Hematopoietic multipotent progenitor cell (in vitro differentiated cells): ENCODE data around the gene FYN. TPM values are rescaled to one million over a fixed set of nuclear protein-coding genes. Genes with fewer than 3 reads are reported as not detected.
"Not testable (repeated sequence)": the region's sequence is repeated elsewhere in the genome, so short reads cannot be mapped to it uniquely, and the experiment has no call there.

Experiments used
- DNase-seq, 3 donors: peaks; one replicate each; pipeline ENCODE4 v3.0.0-alpha.2; 2011 to 2015; ENCODE audit warnings: low read depth in 2 of 3, low spot score in 2 of 3
- total RNA-seq: library from RNA; depleted of rRNA; stranded (reverse); fragments of >200 nt; gene quantifications from one replicate; pipeline ENCODE4 v1.2.3, GENCODE V29; 2012

FYN gene
- total RNA-seq, 1 donor: 20.2 TPM

GRCh38 chr6:111689946-111690345 is 183.3 kb downstream of the FYN start:
- DNase-seq: no peak

- no peak for DNase-seq
These were observed 183.8 kb downstream of the FYN start for GRCh38 chr6:111689419-111689818.

DNA sequence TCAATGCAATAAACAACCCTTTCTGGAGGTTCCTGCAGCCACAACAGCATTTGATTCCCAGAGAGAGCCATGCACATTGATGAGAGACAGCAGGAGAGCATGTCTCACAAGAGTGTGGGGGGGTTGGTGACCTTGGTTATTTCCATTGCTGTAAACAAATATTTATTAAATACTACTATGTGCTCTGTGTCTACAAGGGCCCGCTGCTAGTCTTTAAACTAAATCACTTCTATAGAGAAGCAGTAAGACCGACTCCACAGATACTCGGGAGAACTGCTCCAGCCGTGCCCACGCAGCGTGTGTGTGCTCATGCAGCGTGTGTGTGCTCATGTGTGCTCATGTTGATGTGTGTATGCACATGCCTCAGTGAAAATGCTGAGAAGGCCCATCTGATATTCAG is 184.9 kb downstream of the FYN start:
- DNase-seq: no peak

- no peak for DNase-seq
These were observed 185.6 kb downstream of the FYN start for GRCh38 chr6:111687652-111688051.

DNA sequence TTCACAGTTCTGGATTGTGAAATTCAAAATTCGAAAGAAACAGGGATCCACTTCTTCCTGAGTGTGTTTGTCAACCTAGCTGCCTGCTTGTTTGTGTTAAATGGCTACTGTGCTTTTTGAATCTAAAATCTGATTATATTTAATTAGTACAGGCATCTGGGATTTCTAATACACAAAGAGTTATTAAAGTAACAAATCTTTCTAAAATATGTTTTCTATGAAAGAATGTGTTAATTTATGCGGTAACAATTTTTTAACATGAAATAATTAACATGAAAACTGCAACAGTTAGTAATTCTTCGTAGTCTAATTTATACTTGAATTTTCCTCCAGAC is 186.4 kb downstream of the FYN start:
- no peak for DNase-seq

DNA sequence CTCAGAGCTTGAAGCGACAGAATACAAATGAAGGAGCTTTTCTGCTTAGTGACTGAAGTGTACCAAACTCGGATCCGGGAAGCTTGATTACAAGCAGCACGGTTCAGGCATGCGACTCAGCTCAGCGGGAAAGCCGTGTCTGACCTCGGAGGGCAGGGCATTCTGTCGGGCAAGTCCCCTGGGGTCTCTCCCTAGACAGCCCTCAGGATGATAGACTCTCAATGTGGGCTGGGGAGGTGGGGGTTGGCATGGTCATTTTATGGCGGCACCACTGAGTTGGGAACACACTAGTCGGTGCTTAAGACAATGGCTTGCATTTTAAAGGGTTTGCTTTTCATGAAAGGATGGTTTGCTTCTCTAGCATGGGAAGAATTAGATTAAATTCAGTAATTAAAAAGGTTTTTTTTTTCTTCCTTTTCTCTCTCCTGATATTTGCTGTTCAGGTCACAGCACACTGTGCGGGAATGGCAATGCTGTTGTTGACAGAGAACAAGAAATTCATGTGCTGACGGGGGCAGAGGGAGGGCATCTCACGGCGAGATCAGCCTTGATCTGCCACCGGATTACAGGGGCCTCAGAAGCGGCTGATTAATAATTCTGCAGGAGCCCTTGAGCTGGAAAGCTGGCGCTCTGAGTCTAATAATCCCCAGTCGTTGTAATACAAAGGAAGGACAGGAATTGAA is 186.9 kb downstream of the FYN start:
- no peak for DNase-seq

DNA sequence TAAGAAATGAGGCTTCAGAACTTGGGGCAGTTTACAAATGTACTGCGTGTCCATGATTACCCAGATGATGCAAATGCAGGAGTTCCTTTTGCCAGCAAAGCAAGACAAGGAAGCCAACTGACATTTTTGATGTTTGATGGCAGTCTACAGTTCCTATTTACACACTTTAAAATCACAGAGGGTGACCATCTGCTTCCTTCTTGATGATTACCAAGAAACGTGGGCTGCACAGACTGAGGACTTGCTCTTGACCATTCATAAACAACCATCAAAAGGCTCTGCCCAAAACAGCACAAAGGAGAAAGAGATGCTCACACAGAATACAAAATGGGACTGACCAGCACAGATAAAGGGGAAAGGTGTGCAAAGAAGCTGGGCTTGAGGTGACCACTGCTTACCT is 187.7 kb downstream of the FYN start:
- no peak for DNase-seq

- no peak for DNase-seq
These were observed 188.2 kb downstream of the FYN start for GRCh38 chr6:111685058-111685457.

- no peak for DNase-seq
These were observed 189.4 kb downstream of the FYN start for GRCh38 chr6:111683749-111684267.

- DNase-seq: no peak
These were observed 190.1 kb downstream of the FYN start for GRCh38 chr6:111683157-111683556.

DNA sequence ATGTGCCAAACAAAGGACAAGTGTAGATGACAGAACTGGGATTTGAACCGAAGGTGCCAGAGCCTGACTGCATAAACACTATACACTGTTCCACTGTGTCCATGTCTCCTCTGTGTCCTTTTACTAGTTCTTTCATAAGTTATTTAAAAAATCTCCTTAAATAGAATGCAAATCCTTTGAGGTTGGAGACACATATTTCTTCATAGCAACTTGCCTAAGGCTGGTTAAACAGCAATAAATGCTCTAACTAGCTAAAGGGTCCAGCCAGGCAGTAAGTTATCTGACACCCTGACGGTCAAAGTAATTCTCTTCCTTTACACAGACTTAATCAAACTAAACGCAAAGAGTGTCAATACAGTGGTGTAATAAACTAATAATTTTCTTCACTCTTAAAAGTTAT is 191.4 kb downstream of the FYN start:
- DNase-seq: no peak

GRCh38 chr6:111680811-111681609 is 192.2 kb downstream of the FYN start:
- DNase-seq: not testable (repeated sequence)

GRCh38 chr6:111680015-111680712 is 193.1 kb downstream of the FYN start:
- DNase-seq: no peak

- DNase-seq: no peak
These were observed 194.0 kb downstream of the FYN start for GRCh38 chr6:111679126-111679858.

DNA sequence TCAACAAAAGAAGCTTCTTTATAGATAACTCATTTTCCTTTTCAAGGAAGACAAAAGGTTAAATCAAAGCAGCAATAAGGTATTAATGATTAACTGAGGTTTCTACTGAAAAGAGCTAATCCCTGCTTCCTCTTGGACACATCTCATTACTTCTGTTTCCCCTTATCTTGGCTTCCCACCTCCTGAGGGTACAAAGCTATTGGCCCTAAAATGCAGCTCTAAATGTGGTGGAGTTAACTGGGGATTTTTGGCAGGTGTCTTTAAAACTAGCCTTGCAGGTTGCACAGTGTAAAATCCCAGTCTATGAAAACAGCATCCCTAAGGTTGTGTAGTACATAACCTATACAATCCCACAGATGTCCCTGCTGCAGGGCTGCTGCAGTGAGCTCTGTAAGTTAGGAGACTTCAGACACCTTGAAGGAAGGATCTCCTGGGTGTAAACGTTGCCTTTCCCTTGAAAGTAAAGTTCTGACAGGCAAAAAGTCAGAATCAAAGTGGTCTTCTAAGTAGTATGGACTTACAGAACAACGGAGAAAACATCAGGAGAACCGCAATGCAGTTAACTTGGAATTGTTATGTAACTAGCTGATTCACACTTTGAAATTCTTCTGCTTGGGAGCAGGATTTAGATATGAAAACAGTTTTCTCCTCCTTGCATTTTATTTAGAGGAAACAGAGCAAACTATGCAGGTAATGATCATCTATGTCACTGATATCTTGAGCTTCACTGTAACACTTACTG is 195.8 kb downstream of the FYN start:
- DNase-seq: no peak

DNA sequence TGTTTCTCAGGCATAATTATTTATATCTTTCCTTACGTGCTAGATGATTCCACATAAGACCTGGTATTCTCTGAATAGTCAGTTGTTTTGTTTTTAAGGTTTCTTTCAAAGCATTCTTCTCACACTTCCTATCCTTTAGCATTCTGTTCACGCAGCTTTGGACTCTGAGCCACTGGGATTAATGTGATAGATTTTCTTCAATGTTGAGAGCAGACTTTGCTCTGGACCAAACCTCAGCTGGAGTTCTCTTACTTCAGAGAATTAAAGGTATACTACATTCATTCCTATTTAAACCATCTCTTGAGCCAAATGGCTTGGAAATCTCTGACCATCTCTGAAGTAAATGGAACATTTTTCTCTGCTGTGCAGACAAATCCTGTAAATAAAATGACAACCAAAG is 196.9 kb downstream of the FYN start:
- no peak for DNase-seq

DNA sequence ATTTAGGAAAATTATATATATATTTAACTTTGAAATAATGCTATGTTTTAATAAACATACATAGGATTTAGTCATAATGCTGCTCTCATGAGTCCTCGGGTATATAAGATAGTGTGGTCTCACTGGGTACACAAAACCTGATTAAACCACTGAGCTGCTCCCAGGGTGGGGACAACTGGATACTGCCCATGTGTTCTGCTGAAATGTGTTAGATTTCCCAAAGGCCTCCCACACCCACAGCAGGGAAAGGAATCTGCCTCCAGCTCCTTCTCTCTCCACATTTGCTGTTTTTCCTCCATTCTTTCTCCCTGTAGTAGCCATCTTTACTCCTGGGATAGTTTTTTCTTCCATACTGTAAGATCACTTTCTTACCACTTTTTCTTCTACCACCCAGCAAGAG is 198.4 kb downstream of the FYN start:
- DNase-seq: no peak

- no peak for DNase-seq
These were observed 198.8 kb downstream of the FYN start for GRCh38 chr6:111674413-111674812.

GRCh38 chr6:111673937-111674336 is 199.3 kb downstream of the FYN start:
- DNase-seq: no peak

- DNase-seq: no peak
These were observed 199.7 kb downstream of the FYN start for GRCh38 chr6:111673532-111673931.
